SK-N-MC (cell line): ENCODE results near the gene HINT2.

Experiments used
- EZH2 ChIP-seq: fragments of 200-600 bp; sonication (generic); IDR thresholded peaks from one replicate; pipeline ENCODE4 v1.6.1; 2017; ENCODE audit warnings: antibody characterized with exemption
- POLR2AphosphoS5 ChIP-seq: IDR thresholded peaks from 2 replicates; pipeline ENCODE4 v1.6.1; 2012; ENCODE audit warnings: mild to moderate bottlenecking, low read depth, low read length, borderline replicate concordance

- TF ChIP-seq POLR2AphosphoS5 (no peak), EZH2 (no peak)
Measured at GRCh38 chr9:35832814-35833213, 18.0 kb upstream of the HINT2 start.
